HG03571 (cell line): ENCODE results near the gene PSENEN.
"Not testable (repeated sequence)": the region's sequence is repeated elsewhere in the genome, so short reads cannot be mapped to it uniquely, and the experiment has no call there.

ENCODE experiments used
- ATAC-seq: cut with Tn5 transposase; IDR thresholded peaks from one replicate; pipeline ENCODE4 v1.9.1; 2021; ENCODE audit not compliant: unreplicated experiment

PSENEN gene

DNA sequence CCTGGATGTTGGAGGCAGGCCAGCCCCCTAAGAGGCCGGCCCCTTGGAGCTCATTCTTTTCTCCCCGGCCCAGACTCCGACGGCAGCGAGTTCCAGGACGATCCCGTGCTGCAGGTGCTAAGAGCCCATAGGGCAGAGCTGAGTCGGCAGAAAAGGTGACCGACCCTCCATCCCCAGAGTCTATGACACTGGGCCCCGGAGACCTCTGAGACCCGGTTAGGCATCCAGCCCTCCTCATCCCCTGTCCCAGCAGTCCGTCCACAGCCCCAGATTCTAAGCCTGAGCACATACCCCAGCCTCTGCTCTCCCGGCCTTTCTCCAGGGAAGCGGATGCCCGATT is 22.6 kb downstream of the PSENEN start:
- no peak for ATAC-seq

DNA sequence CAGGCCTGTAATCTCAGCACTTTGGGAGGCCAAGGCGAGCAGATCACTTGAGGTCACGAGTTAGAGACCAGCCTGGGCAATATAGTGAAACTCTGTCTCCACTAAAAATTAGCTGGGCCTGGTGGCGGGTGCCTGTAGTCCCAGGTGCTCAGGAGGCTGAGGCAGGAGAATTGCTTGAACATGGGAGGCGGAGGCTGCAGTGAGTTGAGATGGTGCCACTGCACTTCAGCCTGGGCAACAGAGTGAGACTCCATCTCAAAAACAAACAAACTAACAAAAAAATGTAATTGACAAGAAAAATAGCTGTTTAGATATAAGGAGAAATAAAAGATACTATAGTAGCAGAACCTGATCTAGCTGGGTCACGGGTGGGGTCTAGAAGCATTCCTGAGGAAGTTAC is 26.9 kb downstream of the PSENEN start:
- ATAC-seq: not testable (repeated sequence)

DNA sequence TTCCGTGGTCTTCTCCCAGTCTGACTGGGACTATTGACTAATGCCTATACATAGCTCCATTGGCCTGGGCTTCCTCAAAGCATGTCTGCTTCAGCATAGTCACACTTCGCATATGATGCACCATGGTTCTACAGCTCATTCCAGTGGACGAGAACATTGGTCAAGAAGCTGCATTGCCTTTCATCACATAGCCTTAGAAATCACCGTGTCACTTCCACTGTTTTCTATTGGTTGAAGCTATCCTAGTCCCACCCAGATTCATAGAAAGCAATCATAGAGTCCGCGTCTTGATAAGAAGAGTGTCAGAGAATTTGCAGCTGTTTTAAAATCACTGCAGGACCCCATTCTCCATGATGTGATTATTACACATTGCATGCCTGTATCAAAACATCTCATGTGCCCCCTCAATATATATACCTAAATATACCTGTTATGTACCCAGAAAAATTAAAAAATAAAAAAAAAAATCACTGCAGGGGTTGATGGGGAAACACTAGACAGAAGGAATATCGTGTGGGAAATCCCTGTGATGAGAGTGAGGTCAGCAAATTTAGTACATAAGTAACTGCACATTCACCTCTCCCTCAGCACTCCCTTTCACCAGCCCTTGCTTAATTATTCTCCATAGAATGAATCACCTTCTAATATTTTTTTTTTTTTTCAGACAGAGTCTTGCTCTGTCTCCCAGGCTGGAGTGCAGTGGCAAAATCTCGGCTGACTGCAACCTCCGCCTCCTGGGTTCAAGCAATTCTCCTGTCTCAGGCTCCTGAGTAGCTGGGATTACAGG is 27.8 kb downstream of the PSENEN start:
- no peak for ATAC-seq

DNA sequence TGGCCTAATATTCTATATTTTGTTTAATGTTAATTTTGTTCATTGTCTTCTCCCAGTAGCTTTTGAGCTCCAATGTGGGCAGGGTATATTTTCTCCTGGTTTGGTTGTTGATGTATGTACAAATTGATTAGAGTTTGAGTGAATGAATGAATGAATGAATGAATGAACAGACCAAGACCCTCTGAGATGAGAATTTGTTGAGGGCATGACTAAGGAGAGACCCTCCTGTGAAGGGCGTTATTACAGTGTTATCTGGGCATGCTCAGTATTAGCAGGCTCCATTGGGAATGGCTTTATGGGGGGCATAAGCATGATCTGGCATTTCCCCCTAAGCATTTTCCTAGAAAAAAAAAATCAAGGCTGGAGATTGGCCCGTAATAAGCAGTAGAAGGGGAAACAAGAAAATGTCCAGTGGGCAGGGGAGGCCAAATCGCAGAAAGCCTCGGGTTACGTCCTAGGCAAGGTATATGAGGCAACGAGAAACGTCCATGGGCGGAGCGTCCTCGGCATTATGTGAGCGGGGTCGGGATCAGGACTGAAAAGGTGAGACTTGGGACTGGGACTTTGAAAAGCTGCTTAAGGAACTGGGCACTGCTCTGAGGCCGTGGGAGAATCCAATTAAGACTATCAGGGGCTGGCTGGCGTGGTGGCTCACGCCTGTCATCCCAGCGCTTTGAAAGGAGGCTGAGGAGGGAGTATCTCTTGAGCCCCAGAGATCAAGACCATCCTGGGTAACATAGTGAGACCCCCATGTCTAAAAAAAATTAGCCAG is 29.0 kb downstream of the PSENEN start:
- ATAC-seq: no peak

DNA sequence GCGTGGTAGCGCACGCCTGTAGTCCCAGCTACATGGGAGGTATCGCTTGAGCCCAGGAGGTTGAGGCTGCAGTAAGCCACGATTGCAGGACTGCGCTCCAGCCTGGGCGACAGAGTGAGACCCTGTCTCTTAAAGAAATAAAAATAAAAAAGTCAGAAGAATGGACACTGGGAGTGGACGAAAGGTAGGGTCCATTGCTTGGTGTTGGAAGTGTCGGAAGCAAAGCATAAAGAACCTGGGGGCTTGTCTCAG is 29.5 kb downstream of the PSENEN start:
- no peak for ATAC-seq

DNA sequence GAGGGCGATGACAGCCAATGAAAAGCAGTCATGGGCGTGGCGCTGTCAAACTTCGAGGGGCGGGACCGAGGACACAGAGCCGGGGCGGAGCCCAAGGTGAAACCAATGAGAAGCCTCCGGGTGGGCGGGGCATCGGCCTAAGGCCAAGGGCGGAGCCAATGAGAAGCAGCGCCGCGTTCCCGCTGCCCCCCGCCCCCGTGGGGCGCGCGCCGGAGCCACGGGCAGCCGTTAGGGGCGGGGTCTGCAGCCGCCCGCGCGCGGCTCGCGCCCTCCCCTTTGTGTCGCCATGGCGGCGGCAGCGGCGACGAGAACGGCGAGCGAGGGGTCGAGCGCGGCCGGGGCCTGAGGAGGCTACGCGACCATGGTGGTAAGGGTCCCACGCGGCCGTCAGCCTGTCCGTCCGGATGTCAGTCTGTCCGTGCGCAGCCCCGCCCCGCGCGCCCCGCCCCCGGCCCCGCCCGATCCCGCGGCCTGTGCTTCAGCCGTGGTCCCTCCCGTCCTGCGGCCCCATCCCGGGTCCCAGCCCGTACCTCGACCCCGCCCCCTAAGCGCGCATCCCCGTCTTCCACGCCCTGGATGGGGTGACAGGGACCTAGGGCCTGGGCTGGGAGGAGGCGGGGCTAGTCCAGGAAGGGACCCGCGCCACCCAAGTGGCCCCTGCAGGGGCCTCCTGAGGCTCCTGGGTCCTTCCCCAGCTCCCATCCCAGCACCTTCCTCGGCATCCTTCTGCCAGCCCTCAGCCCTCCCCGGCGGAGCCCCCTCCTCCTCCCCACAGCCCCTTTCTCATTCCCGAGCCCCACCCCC is 30.0 kb downstream of the PSENEN start, which contains the start of gene ARHGAP33:
Gene ARHGAP33 (plus strand): TSS at position 267 of the 804 bp plus-strand sequence. CDS start 95 bp downstream, at position 362.
- ATAC-seq: peak; percentile 78

DNA sequence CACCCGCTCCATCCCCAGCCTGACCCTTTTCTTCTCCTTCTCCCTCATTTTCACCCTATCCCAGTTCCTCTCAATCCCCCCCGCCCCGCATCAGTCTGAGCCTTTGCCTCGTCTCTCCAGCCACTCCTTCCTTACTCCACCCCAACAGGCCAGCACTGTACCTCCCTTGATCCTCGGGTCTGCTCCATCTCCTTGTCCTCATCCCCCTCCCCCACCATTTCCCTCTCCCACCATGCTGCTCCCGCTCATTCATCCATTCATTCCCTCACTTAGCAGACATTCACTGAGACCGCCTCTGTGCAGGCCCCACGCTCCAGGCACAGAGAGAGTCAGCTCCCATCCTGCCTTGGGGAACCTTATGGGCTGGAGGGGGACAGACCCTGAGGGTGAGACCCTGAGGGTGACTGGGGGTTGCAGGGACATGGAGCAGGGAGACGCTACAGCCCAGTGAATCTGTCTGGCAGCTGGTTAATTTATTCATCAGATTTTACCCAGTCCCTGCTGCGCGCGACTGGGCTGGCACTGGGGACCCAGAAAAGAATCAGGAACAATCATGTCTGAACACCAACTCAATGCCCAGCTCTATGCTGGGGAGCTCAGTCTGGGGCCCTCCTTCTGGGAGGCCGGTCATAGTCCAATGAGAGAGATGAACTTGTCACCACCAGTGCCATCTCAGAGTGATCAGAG is 30.8 kb downstream of the PSENEN start:
- ATAC-seq: no peak

DNA sequence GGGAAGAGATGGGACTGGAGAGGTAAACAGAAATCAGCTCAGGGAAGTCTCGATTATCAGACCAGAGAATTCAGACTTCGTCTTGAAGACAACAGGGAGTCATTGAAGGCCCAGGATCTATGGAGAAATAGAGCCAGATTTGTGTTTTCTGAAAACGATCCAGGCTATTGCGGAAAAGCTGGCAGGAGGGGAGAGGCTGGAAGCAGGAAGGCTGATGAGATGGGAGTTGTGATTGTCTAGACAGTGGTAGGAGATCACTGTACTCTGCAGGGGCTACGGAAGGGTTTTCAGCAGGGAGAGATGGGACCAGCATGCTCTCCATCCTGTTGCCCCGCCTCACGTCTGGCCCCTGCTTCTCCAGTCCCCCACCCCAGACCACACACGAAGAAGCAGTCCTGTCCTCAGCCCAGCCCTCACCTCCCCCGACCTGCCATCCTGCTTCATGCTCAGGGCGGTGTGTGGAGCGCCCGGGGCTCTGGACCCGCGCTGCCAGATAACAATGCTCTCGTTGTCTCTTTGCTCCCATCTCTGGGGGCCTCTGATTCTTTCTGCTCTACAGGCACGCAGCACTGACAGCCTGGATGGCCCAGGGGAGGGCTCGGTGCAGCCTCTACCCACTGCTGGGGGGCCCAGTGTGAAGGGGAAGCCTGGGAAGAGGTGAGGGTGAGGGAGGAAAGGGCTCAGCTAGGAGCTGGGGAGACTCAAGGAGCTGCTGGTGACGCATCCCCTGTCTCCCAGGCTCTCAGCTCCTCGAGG is 31.8 kb downstream of the PSENEN start:
- ATAC-seq: no peak

DNA sequence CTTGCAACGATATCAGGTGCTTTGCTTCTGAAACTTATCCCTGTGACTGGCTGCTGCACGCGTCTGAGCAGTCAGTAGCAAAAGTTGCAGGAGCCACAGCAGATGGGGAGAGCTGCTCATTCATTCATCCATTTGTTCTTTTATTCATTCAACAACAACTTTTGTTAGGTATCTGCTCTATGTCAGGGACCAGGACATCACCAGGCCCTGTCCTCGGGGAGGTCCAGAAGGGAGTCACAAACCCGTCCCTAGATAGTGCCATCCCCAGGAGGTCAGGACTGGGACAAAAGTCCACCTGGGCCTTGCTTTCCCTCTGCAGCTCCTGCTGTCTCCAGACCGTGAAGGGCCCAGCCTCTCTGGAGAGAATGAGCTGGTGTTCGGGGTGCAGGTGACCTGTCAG is 32.5 kb downstream of the PSENEN start:
- ATAC-seq: no peak

DNA sequence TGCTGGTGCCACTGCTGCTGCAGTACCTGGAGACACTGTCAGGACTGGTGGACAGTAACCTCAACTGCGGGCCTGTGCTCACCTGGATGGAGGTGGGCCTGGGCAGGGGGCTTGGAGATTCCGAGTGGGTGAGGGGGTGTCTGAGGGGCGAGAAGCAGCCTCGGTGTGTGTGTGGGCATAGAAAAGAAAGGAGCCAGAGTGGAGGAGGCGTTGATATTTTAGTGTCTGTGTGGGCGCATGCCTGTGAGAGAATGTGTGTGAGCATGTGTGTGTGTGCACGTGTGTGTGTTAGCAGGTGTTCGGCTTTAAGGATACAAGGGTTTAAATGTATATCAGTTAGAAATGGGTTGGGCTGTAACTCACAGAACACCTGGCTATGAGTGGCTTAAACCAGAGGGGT is 33.6 kb downstream of the PSENEN start:
- no peak for ATAC-seq

DNA sequence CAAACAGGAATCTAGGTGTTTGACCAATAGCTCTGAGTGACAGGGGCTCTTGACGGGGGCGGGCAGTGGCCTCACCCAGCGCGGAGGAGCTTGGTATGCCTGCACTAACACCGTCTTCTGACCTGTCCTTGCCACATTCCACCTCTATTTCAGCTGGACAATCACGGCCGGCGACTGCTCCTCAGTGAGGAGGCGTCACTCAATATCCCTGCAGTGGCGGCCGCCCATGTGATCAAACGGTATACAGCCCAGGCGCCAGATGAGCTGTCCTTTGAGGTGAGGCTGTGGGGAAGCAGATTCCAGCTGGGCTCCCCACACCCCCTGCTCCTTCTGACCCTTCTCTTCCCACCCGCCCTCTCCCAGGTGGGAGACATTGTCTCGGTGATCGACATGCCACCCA is 34.6 kb downstream of the PSENEN start:
- ATAC-seq: no peak

DNA sequence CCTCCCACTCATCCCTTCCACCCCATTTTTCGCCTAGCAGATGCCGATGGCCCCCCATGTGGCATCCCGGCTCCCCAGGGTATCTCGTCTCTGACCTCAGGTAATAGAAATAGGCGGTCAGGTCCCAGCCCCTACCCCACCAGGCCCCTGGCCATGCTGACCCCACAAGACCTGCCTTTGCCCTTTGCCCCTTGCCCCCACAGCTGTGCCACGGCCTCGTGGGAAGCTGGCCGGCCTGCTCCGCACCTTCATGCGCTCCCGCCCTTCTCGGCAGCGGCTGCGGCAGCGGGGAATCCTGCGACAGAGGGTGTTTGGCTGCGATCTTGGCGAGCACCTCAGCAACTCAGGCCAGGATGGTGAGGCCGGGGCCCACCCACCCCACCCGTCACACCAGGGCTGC is 35.3 kb downstream of the PSENEN start:
- no peak for ATAC-seq

DNA sequence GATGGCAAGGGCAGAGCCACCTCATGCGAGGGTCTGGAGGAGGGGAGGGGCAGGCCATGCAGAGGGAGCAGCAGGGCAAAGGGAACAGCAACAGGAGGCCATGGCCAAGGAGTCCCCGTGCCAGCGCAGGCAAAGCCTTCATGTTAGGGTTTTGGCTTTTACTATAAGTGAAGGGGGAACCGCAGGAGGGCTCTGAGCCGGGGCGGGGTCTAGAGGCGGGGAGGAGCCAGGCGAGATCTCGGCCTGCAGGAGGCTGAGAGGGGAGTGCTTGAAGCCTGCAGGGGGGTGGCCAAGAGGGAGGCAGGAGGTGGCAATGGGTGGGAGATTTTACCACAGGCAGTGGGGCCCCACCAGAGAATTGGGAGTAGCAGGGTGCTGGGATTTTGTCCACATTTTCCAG is 36.2 kb downstream of the PSENEN start:
- ATAC-seq: no peak

DNA sequence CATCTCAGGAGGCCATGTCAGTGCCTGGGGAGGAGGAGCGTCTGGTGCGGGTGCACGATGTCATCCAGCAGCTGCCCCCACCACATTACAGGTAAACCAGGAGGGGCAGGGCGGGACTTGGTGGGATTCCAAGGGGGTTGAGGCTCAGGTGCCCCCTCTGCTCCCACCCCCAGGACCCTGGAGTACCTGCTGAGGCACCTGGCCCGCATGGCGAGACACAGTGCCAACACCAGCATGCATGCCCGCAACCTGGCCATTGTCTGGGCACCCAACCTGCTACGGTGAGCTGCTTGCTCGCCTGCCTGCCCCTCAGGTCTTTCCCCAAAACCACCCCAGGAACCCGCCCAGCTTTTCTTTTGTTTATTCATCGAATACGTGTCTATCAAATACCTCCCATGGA is 37.1 kb downstream of the PSENEN start:
- no peak for ATAC-seq

DNA sequence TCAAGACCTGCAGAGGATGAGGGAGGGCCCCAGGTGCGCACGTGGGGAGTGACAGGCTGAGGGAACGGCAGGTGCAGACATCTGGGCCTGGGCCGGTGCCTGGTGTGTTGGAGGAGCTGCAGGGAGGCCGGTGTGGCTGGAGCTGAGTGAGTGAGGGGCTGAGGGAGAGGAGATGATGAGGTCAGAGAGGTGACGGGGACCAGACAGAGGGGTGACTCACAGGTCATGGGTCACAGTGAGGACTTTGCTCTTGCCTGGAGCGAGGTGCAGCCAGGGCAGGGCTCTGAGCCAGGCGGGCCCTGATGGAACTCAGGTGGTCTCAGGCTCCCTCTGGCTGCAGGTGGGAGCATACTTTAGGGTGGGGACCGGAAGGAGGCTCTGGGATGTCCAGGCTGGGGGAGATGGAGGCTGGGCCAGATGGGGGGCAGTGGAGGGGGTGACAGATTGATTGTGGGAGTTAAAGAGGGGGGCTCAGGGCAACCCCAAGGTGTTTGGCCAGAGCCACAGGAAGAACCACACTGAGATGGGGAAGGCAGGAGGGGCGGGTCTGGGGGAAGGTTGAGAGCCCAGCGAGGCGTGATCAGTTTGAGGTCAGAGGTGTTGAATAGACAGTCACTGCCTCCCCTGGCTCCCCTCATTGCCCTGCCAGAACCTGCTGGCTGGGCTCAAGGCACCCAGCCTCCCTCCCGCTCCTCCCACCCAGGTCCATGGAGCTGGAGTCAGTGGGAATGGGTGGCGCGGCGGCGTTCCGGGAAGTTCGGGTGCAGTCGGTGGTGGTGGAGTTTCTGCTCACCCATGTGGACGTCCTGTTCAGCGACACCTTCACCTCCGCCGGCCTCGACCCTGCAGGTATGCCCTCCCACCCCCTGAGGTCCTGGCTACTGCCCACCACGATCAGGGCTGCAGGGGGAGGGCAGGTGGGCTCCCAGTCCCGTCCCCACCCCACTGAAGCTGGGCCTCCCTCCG is 38.3 kb downstream of the PSENEN start:
- ATAC-seq: no peak

DNA sequence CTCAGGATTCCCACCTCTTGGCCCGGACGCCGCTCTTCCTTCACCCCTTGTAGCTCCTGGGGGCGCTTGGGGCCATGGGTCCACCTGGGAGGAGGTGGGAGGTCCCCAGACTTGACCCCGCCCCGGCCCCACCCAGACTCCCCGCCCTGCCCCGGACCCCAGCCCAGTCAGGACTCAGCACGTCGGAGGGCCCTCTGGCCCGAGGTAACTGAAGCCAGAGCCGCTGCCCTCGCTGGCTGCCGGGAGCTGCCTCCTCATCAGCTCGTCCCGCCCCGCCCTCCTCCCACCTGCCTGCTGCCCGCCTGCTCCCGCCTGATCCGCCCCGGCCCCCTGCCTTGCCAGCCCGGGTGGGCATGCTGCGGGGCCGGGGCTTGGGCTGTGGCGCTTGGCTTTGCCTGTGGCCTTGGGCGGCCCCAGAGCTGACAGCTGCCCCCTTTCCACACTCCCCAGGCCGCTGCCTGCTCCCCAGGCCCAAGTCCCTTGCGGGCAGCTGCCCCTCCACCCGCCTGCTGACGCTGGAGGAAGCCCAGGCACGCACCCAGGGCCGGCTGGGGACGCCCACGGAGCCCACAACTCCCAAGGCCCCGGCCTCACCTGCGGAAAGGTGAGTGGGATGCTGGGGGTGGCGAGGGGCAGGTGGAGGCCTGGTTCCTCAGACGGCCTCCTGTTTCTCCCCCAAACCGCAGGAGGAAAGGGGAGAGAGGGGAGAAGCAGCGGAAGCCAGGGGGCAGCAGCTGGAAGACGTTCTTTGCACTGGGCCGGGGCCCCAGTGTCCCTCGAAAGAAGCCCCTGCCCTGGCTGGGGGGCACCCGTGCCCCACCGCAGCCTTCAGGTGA is 39.3 kb downstream of the PSENEN start:
- ATAC-seq: no peak

DNA sequence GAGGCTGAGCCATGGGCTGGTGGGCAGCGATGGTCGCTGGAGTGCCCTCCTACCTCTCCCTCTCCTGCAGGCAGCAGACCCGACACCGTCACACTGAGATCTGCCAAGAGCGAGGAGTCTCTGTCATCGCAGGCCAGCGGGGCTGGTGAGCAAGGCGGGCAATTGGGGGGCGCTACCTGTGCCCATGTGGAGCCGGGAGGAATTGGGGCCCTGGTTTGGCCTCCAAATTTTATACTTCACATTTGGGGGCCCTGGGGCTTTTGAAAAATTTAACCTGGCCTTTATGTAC is 39.8 kb downstream of the PSENEN start:
- ATAC-seq: no peak

DNA sequence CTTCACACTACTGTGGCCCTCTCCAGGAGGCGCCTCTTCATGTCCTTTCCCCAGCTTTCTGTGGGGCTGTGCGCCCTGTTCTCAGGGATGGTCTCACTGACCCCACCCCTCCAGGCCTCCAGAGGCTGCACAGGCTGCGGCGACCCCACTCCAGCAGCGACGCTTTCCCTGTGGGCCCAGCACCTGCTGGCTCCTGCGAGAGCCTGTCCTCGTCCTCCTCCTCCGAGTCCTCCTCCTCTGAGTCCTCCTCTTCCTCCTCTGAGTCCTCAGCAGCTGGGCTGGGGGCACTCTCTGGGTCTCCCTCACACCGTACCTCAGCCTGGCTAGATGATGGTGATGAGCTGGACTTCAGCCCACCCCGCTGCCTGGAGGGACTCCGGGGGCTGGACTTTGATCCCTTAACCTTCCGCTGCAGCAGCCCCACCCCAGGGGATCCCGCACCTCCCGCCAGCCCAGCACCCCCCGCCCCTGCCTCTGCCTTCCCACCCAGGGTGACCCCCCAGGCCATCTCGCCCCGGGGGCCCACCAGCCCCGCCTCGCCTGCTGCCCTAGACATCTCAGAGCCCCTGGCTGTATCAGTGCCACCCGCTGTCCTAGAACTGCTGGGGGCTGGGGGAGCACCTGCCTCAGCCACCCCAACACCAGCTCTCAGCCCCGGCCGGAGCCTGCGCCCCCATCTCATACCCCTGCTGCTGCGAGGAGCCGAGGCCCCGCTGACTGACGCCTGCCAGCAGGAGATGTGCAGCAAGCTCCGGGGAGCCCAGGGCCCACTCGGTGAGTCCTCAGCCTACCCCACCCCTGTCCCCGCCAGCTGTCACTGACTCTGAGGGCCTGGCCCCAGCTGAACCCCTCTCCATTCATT is 41.1 kb downstream of the PSENEN start:
- ATAC-seq: no peak
